Measurements from ENCODE around the gene ABCA4.
"Not testable (repeated sequence)": the region's sequence is repeated elsewhere in the genome, so short reads cannot be mapped to it uniquely, and the experiment has no call there.

Gene ABCA4

GRCh38 chr1:94120991-94121390 lies at the start of gene ABCA4:
Gene ABCA4 (minus strand): TSS chr1:94121148. CDS start chr1:94121045, 103 bp downstream.
- no peak within 1 kb of the TSS for H3K4me3 ChIP-seq (ENCODE audit: low read depth, low read length)
- TF ChIP-seq CTCF (conservative IDR thresholded peaks at IDR 0.05; ENCODE audit: low read depth, low read length) = no peak
- no peak for DNase-seq (ENCODE audit: low read depth)

GRCh38 chr1:94169126-94169525 lies 48.2 kb upstream of the ABCA4 start:
- no peak for TF ChIP-seq CTCF (conservative IDR thresholded peaks at IDR 0.05; ENCODE audit: low read depth, low read length)
- no peak overlapping the region for H3K4me3 ChIP-seq (ENCODE audit: low read depth, low read length)
- DNase-seq (ENCODE audit: low read depth) = no peak

- H3K4me3 ChIP-seq (ENCODE audit: low read depth, low read length) = no peak overlapping the region
- TF ChIP-seq CTCF (conservative IDR thresholded peaks at IDR 0.05; ENCODE audit: low read depth, low read length) = no peak
- DNase-seq (ENCODE audit: low read depth) = no peak
Observed at GRCh38 chr1:94165843-94166242, 44.9 kb upstream of the ABCA4 start.

GRCh38 chr1:94164885-94165284 lies 43.9 kb upstream of the ABCA4 start:
- H3K4me3 ChIP-seq (ENCODE audit: low read depth, low read length); DNase-seq (ENCODE audit: low read depth): not testable (repeated sequence)

GRCh38 chr1:94164121-94164520 lies 43.2 kb upstream of the ABCA4 start:
- not testable (repeated sequence) for H3K4me3 ChIP-seq (ENCODE audit: low read depth, low read length); DNase-seq (ENCODE audit: low read depth)

GRCh38 chr1:94163249-94163648 lies 42.3 kb upstream of the ABCA4 start:
- H3K4me3 ChIP-seq (ENCODE audit: low read depth, low read length); DNase-seq (ENCODE audit: low read depth): not testable (repeated sequence)

GRCh38 chr1:94160811-94161210 lies 39.9 kb upstream of the ABCA4 start:
- no peak for TF ChIP-seq CTCF (conservative IDR thresholded peaks at IDR 0.05; ENCODE audit: low read depth, low read length)
- peak; percentile 82 for DNase-seq (ENCODE audit: low read depth)
- H3K4me3 ChIP-seq (ENCODE audit: low read depth, low read length) = no peak overlapping the region

GRCh38 chr1:94156096-94156625 lies 35.2 kb upstream of the ABCA4 start:
- no peak for TF ChIP-seq CTCF (conservative IDR thresholded peaks at IDR 0.05; ENCODE audit: low read depth, low read length)
- DNase-seq (ENCODE audit: low read depth) = peak; percentile 62
- H3K4me3 ChIP-seq (ENCODE audit: low read depth, low read length) = no peak overlapping the region

- TF ChIP-seq CTCF (conservative IDR thresholded peaks at IDR 0.05; ENCODE audit: low read depth, low read length) = no peak
- no peak overlapping the region for H3K4me3 ChIP-seq (ENCODE audit: low read depth, low read length)
- peak; percentile 77 for DNase-seq (ENCODE audit: low read depth)
Observed at GRCh38 chr1:94154989-94155388, 34.0 kb upstream of the ABCA4 start.
